Spleen (tissue), 11 donors: ENCODE measurements around the gene AGBL1. TPM values are rescaled to one million over a fixed set of nuclear protein-coding genes. Genes with fewer than 3 reads are reported as not detected.

Experiments
- DNase-seq: peaks from one replicate; pipeline ENCODE4 v3.0.0-alpha.2; 2020
- H3K27ac ChIP-seq, 8 donors: fragments of 200-600 bp; sonication (generic) in 7 of 8; 1 replicate in 4 of 8; 2 replicates in 4 of 8; pipeline versions ENCODE4 v1.5.0 to v1.8.0; 2016 to 2021; ENCODE audit warnings: inconsistent platforms in 4 of 8, mild to moderate bottlenecking in 4 of 8, moderate library complexity in 1 of 8
- H3K27me3 ChIP-seq, 7 donors: fragments of 200-600 bp; sonication (generic) in 6 of 7; replicated peaks in 1 of 7; 1 replicate in 4 of 7; 2 replicates in 3 of 7; pipeline versions ENCODE4 v1.5.0 to v1.8.0; 2016 to 2021; ENCODE audit warnings: inconsistent platforms in 3 of 7, mild to moderate bottlenecking in 1 of 7
- H3K36me3 ChIP-seq, 6 donors: fragments of 200-600 bp; sonication (generic) in 5 of 6; 1 replicate in 4 of 6; 2 replicates in 2 of 6; pipeline versions ENCODE4 v1.5.0 to v1.8.0; 2016 to 2021; ENCODE audit warnings: inconsistent platforms in 2 of 6
- H3K4me1 ChIP-seq, 6 donors: fragments of 200-600 bp; sonication (generic) in 5 of 6; 1 replicate in 3 of 6; 2 replicates in 3 of 6; pipeline versions ENCODE4 v1.5.0 to v1.8.0; 2016 to 2021; ENCODE audit warnings: inconsistent platforms in 3 of 6
- H3K4me3 ChIP-seq, 8 donors: fragments of 200-600 bp; sonication (generic) in 7 of 8; 1 replicate in 4 of 8; 2 replicates in 4 of 8; pipeline versions ENCODE4 v1.5.0 to v1.8.0; 2016 to 2021; ENCODE audit warnings: inconsistent platforms in 4 of 8, mild to moderate bottlenecking in 4 of 8, moderate library complexity in 2 of 8
- H3K9me3 ChIP-seq, 8 donors: fragments of 200-600 bp; sonication (generic) in 7 of 8; 1 replicate in 4 of 8; 2 replicates in 4 of 8; pipeline versions ENCODE4 v1.5.0 to v1.8.0; 2016 to 2021; ENCODE audit warnings: inconsistent platforms in 4 of 8
- POLR2A ChIP-seq, 3 donors: fragments of 450-650 bp; IDR thresholded peaks; one replicate each; pipeline ENCODE4 v1.5.1; 2017; ENCODE audit warnings: antibody characterized with exemption in 3 of 3, mild to moderate bottlenecking in 1 of 3
- POLR2AphosphoS5 ChIP-seq, 3 donors: sonication (generic); formaldehyde crosslinking; IDR thresholded peaks; one replicate each; pipeline ENCODE4 v1.5.1; 2017; ENCODE audit warnings: antibody characterized with exemption in 3 of 3
- WGBS, 5 donors: extraction: QIAGEN DNeasy Blood & Tissue Kit in 3 of 5; methylation state at CpG; one replicate each; pipeline versions ENCODE4 v1.1.5 to v1.1.7; 2013 to 2018; 5-methylcytosine and 5-hydroxymethylcytosine counted together
- intact Hi-C: fragments of 100-400 bp; cut with DNase I; formaldehyde crosslinking; loops from one replicate; pipeline ENCODE4 v1.15.0; 2023; ENCODE audit warnings: low total_unique reads
- polyA plus RNA-seq, 3 donors: library from polyadenylated mRNA; stranded (reverse); fragments of 200-250 nt; gene quantifications; one replicate each; pipeline ENCODE4 v1.2.1, GENCODE V29; 2013
- total RNA-seq, 7 donors: library from RNA; depleted of rRNA in 3 of 7; stranded (reverse); fragments of >200 nt in 3 of 7; fragmentation: NEBNext Ultra II Directional in 4 of 7; extraction: Animal tissue kit (Norgen Biotek cat#: 25700) in 4 of 7; gene quantifications; one replicate each; pipeline versions ENCODE4 v1.1.0 to v1.2.1, GENCODE V29; 2016 to 2021
- TF ChIP-seq, protein P1 (sequence below), 11 experiments: fragments of 200-600 bp in 7 of 11; fragments of 450-650 bp in 4 of 11; sonication (generic) in 4 of 11; IDR thresholded peaks in 8 of 11; conservative IDR thresholded peaks in 3 of 11; 1 replicate in 7 of 11; 2 replicates in 4 of 11; pipeline versions ENCODE4 v1.4.0 to v1.8.0; 2016 to 2021; ENCODE audit warnings: antibody characterized with exemption in 11 of 11, inconsistent platforms in 4 of 11, mild to moderate bottlenecking in 1 of 11
- donor health status: healthy with polysubstance abuse.
- donor health status: DM: no; HTN: no; CAD: no; lungs with moderate emphysema.
- donor health status: DM: no; HTN: no; CAD: no.
- donor health status: Bipolar disorder and iron deficiency.
- donor health status: healthy.
- donor health status: DM: no; HTN: no; CAD: no.
- donor health status: DM: yes; HTN: yes; CAD: no.

The AGBL1 gene
- total and polyA plus RNA-seq, 10 donors = not detected

DNA sequence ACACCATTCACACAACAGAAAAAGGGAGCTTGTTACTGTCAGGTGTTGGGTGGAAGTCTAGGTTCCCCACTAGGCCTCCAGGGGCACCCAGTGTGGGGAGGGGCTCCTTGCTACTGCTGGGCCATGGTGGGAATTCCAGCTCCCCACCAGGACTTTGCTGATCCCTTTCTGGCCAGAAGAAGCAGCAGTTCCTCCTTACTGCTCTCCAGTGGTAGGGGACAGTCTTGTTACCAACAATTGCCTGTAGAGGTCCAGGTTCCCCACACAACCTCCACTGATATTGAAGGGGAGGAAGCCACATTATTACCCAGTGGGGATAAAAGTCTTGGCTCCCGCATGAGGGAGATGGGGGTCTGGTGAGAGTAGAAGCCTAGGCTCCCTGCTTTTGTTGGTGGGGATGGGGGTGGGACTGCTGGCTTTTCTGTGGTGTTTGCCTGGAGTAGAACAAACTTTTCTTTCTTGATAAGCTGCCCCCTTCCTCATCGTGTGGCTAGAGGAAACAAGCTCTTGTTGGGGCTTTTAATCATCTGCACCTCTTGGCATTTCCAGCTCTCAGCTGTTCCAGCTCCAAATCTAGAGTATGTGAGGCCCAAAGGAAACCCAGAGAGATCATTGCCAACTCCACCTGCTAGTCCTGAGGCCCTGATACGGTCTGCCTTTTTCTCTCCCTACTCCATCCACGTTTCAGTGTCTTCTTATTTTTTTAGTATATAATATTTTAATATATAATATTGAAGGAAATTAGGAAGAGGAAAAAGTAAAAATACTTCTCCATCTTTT, 824.2 kb downstream of the AGBL1 start:
- intact Hi-C loops = no loop called here
- no peak overlapping the region for H3K4me3 ChIP-seq
- H3K36me3 ChIP-seq = no peaks in the 10 kb centered on the region
- no peak overlapping the region for H3K27ac ChIP-seq
- TF ChIP-seq, protein P1, sequence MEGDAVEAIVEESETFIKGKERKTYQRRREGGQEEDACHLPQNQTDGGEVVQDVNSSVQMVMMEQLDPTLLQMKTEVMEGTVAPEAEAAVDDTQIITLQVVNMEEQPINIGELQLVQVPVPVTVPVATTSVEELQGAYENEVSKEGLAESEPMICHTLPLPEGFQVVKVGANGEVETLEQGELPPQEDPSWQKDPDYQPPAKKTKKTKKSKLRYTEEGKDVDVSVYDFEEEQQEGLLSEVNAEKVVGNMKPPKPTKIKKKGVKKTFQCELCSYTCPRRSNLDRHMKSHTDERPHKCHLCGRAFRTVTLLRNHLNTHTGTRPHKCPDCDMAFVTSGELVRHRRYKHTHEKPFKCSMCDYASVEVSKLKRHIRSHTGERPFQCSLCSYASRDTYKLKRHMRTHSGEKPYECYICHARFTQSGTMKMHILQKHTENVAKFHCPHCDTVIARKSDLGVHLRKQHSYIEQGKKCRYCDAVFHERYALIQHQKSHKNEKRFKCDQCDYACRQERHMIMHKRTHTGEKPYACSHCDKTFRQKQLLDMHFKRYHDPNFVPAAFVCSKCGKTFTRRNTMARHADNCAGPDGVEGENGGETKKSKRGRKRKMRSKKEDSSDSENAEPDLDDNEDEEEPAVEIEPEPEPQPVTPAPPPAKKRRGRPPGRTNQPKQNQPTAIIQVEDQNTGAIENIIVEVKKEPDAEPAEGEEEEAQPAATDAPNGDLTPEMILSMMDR (IDR thresholded peaks at IDR 0.05 in 8 of 11, conservative IDR thresholded peaks at IDR 0.05 in 3 of 11) = no peak
- TF ChIP-seq POLR2A (IDR thresholded peaks at IDR 0.05) = no peak
- no peak for TF ChIP-seq POLR2AphosphoS5 (IDR thresholded peaks at IDR 0.05)
- no peak for DNase-seq
- H3K4me1 ChIP-seq = no peaks in the 10 kb centered on the region
- 20 to 35% (median 24%) methylated on average over 4 of the region's 4 CpGs for WGBS, 5 donors
- no peaks in the 10 kb centered on the region for H3K27me3 ChIP-seq
- peaks cover 0 to 4% (median 0%) of the 10 kb centered on the region in 8 donors for H3K9me3 ChIP-seq

DNA sequence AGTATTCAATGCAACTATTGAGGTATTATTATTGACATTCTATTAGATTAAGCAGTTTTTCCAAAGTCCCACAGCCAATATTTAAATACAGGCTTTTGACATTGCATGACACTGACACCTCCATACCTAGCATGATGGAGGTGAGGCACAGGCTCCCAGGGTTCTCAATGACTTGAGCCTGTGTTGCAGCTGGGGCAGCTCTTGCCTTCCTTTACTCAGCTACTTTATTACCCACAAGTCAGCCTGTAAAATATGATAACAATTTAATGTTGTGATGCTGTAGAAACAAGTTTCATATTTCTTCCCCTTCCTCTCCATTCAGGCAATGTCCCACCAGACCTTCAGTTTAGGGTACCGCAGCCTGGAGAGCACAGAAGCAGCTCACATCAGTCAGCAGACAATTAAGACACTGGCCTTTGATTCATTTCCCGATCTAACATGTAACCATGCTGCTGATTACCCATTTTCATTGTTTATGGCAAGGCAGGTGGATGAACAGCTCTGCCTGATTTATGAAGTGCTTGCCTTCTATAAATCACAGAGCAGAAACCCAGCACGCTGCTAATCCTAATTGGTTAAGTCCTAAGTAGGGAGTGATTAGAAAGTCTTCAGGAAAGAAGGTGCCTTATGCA, 826.1 kb downstream of the AGBL1 start:
- DNase-seq = no peak
- H3K36me3 ChIP-seq = no peaks in the 10 kb centered on the region
- H3K27me3 ChIP-seq = no peaks in the 10 kb centered on the region
- H3K9me3 ChIP-seq = no peaks in the 10 kb centered on the region
- H3K27ac ChIP-seq = no peak overlapping the region
- 59 to 75% (median 66%) methylated on average over 3 of the region's 3 CpGs for WGBS, 5 donors
- intact Hi-C loops = no loop called here
- H3K4me3 ChIP-seq = no peak overlapping the region
- TF ChIP-seq POLR2AphosphoS5 (IDR thresholded peaks at IDR 0.05) (no peak), POLR2A (IDR thresholded peaks at IDR 0.05) (no peak)
- TF ChIP-seq, protein P1 (IDR thresholded peaks at IDR 0.05 in 8 of 11, conservative IDR thresholded peaks at IDR 0.05 in 3 of 11) = no peak
- H3K4me1 ChIP-seq = no peaks in the 10 kb centered on the region

DNA sequence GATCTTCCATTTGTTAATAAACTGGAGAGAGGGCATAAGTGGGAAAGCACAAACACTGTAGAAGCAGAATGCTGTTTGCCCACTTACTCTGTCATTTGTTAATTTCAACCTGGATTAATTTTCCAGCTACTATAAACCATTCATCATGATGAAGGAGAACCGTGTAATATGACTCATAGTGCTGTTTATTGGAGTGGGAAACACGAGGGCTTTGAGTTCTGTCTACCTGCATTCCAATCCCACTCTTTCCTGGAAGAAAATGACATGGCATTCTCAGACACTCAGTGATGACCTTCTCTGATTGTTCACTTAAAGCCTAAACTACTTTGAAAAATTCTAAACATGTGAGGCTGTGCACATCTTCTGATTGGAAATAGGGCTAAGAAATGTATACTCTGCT, 826.7 kb downstream of the AGBL1 start:
- 38 to 73% (median 47%) methylated on average over 2 of the region's 2 CpGs for WGBS, 5 donors
- Histone ChIP-seq H3K27me3 (no peaks in the 10 kb centered on the region), H3K9me3 (no peaks in the 10 kb centered on the region), H3K4me3 (no peak overlapping the region), H3K27ac (no peak overlapping the region), H3K4me1 (no peaks in the 10 kb centered on the region), H3K36me3 (no peaks in the 10 kb centered on the region)
- no peak for TF ChIP-seq POLR2AphosphoS5 (IDR thresholded peaks at IDR 0.05)
- TF ChIP-seq, protein P1 (IDR thresholded peaks at IDR 0.05 in 8 of 11, conservative IDR thresholded peaks at IDR 0.05 in 3 of 11) = no peak
- TF ChIP-seq POLR2A (IDR thresholded peaks at IDR 0.05) = no peak
- intact Hi-C loops = no loop called here
- no peak for DNase-seq

DNA sequence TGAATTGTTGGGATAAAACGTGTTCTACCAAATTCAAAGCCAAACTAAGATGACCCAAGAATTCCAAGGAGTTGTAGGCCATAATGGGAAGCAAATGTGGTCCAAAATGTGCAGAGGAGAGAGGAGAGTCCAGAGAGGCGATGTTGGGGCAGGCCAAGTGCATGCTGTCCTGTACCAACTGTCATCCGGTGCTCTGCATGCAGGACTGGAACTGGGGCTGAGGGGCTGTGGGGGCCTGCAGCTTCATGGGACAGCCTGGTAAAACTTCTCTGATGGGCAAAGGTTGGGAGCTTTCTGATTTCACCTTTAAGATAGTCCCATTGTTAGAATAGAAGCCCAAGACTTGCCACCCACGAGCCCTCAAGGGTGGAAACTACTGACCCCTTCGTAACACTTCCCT, 831.4 kb downstream of the AGBL1 start:
- no peaks in the 10 kb centered on the region for H3K36me3 ChIP-seq
- no peak for DNase-seq
- 44 to 70% (median 57%) methylated on average over 5 of the region's 5 CpGs for WGBS, 5 donors
- no peaks in the 10 kb centered on the region for H3K27me3 ChIP-seq
- no peak overlapping the region for H3K4me3 ChIP-seq
- no peak overlapping the region for H3K27ac ChIP-seq
- H3K9me3 ChIP-seq = no peaks in the 10 kb centered on the region
- TF ChIP-seq POLR2AphosphoS5 (IDR thresholded peaks at IDR 0.05) = no peak
- TF ChIP-seq POLR2A (IDR thresholded peaks at IDR 0.05) = no peak
- TF ChIP-seq, protein P1 (IDR thresholded peaks at IDR 0.05 in 8 of 11, conservative IDR thresholded peaks at IDR 0.05 in 3 of 11) = no peak
- intact Hi-C loops = no loop called here
- H3K4me1 ChIP-seq = peaks cover 0 to 4% (median 0%) of the 10 kb centered on the region in 6 donors
